ENCODE results near the gene NDUFS7. TPM values are rescaled to one million over a fixed set of nuclear protein-coding genes. Genes with fewer than 3 reads are reported as not detected.
A peak's percentile ranks its signal among the peaks of the same experiment; 100 is the strongest.
"Not testable (repeated sequence)": the region's sequence is repeated elsewhere in the genome, so short reads cannot be mapped to it uniquely, and the experiment has no call there.

NDUFS7 gene
- total and polyA plus RNA-seq, 8 donors, result 31.6 to 217 (median 117) TPM

DNA sequence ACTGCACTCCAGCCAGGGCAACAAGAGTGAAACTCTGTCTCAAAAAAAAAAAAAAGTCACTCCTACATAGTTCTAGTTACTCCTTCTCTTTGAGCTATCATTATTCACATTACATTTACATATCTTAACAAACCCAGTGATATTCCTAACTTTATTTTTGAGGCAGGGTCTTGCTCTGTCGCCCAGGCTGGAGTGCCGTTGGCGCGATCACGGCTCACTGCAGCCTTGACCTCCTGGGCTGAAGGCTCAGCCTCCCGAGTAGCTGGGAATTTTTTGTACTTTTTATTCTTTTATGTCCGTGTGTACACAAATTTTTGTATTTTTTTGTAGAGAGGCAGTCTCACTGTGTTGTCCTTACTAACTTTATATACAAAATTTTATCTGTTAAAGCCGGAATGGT is 53.9 kb downstream of the NDUFS7 start:
- peak overlapping the region in 2 of 4 donors; percentile 84 for H3K4me3 ChIP-seq
- peaks cover 18 to 37% (median 25%) of the 10 kb centered on the region in 4 donors for H3K4me1 ChIP-seq
- H3K9me3 ChIP-seq, result no peaks in the 10 kb centered on the region
- no peaks in the 10 kb centered on the region for H3K27me3 ChIP-seq
- no peak for DNase-seq
- intact Hi-C loops (cut with DNase I; ENCODE audit: low total_unique reads), result no loop called here
- 38 to 61% (median 50%) methylated on average over 8 of the region's 8 CpGs for WGBS, 5 donors
- no peak for TF ChIP-seq POLR2A (IDR thresholded peaks at IDR 0.05)
- no peak for TF ChIP-seq POLR2AphosphoS5 (IDR thresholded peaks at IDR 0.05)
- no peak for TF ChIP-seq EP300 (IDR thresholded peaks at IDR 0.05)
- no peak for TF ChIP-seq CTCF (IDR thresholded peaks at IDR 0.05)
- peaks cover 59 to 69% (median 67%) of the 10 kb centered on the region in 4 donors for H3K36me3 ChIP-seq
- peak overlapping the region in 3 of 5 donors; percentile 86 to 90 (median 89) for H3K27ac ChIP-seq

GRCh38 chr19:1438035-1438932 is 54.6 kb downstream of the NDUFS7 start, which contains the start of gene RPS15:
RPS15 (plus strand) TSS chr19:1438396; CDS start chr19:1438426, 30 bp downstream.
- 1 to 2% (median 1%) methylated on average over 37 to 100 of the region's 100 CpGs for WGBS, 5 donors
- peak within 1 kb of the TSS; percentile 86 to 92 (median 90) for H3K27ac ChIP-seq

DNA sequence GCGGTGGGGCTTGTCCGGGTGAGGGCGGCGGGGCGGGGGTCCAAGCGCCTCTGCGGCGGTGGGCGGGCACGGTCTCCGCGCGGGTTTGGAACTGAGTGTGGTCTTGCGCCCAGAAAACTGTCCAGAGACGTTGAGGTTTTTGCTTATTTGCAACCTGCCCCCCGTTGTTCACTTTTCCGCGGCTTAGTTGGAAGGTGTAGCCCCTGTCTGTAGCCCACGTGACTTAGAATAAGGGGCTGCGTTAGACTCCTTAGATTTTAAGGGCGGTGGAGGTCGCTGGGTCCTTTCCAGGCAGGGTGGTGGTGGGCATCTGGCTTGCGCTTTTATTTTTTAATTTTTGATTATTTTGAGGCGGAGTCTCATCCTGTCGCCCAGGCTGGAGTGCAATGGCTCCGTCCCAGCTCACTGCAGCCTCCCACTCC is 55.2 kb downstream of the NDUFS7 start:
- no peaks in the 10 kb centered on the region for H3K27me3 ChIP-seq
- intact Hi-C loops (cut with DNase I; ENCODE audit: low total_unique reads), result no loop called here
- peaks cover 18 to 38% (median 25%) of the 10 kb centered on the region in 4 donors for H3K4me1 ChIP-seq
- peak overlapping the region in 4 of 5 donors; percentile 86 to 92 (median 90) for H3K27ac ChIP-seq
- H3K9me3 ChIP-seq, result no peaks in the 10 kb centered on the region
- H3K4me3 ChIP-seq, result peak overlapping the region; percentile 84 to 95 (median 87)
- no peak for DNase-seq
- TF ChIP-seq POLR2A (IDR thresholded peaks at IDR 0.05), result no peak
- TF ChIP-seq CTCF (IDR thresholded peaks at IDR 0.05), result no peak
- no peak for TF ChIP-seq POLR2AphosphoS5 (IDR thresholded peaks at IDR 0.05)
- no peak for TF ChIP-seq EP300 (IDR thresholded peaks at IDR 0.05)
- WGBS, 5 donors, result 0 to 2% (median 1%) methylated on average over 12 to 26 of the region's 26 CpGs
- peaks cover 46 to 64% (median 60%) of the 10 kb centered on the region in 4 donors for H3K36me3 ChIP-seq

More at GRCh38 chr19:1438035-1438932, 54.6 kb downstream of the NDUFS7 start, which contains the start of gene RPS15:
- peaks cover 53 to 69% (median 66%) of the 10 kb centered on the region in 4 donors for H3K36me3 ChIP-seq
- peak in 5 of 7 experiments; percentile 82 to 96 (median 93) for TF ChIP-seq CTCF (IDR thresholded peaks at IDR 0.05)
- no peak for TF ChIP-seq EP300 (IDR thresholded peaks at IDR 0.05)
- TF ChIP-seq POLR2AphosphoS5 (IDR thresholded peaks at IDR 0.05), result peak; percentile 91 to 98 (median 94)
- TF ChIP-seq POLR2A (IDR thresholded peaks at IDR 0.05), result peak in 2 of 4 donors; percentile 58 to 82
- H3K9me3 ChIP-seq, result no peaks in the 10 kb centered on the region
- peak within 1 kb of the TSS; percentile 84 to 95 (median 87) for H3K4me3 ChIP-seq
- H3K4me1 ChIP-seq, result peaks cover 18 to 37% (median 25%) of the 10 kb centered on the region in 4 donors
- H3K27me3 ChIP-seq, result no peaks in the 10 kb centered on the region
- intact Hi-C loops (cut with DNase I; ENCODE audit: low total_unique reads), result no loop called here
- DNase-seq, result peak; percentile 96 to 99

GRCh38 chr19:1439525-1440417 is 56.1 kb downstream of the NDUFS7 start:
- H3K27ac ChIP-seq, result peak overlapping the region in 3 of 5 donors; percentile 86 to 92 (median 90)
- H3K9me3 ChIP-seq; DNase-seq; H3K27me3 ChIP-seq; intact Hi-C loops (cut with DNase I; ENCODE audit: low total_unique reads): not testable (repeated sequence)
- 70 to 74% (median 73%) methylated on average over 35 to 57 of the region's 57 CpGs for WGBS, 5 donors
- H3K36me3 ChIP-seq, result peaks cover 38 to 56% (median 52%) of the 10 kb centered on the region in 4 donors
- peak overlapping the region; percentile 84 to 95 (median 87) for H3K4me3 ChIP-seq
- H3K4me1 ChIP-seq, result peaks cover 19 to 46% (median 27%) of the 10 kb centered on the region in 4 donors

All from stomach (tissue), 9 donors.